ENCODE data around the gene KCNJ15.

DNA sequence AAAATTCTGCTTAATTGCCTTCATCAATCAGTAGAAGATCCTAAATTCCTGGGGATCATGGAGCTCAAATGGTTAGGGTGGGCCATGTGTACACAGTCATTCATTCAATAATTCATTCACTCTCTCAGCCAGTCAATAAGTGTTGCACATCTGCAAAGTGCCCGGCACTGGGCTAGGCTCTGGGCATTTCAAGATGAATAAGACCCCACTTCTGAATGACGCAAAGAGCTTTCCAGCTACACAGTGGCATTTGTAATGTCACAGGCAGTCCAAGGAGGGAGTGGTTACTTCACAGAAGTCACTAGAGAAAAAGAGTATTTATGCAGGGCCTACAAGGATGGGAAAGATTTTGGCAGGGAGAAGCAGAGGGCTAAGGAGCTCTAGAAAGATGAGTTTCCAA is 93.2 kb downstream of the KCNJ15 start:
- TF ChIP-seq, protein P1, sequence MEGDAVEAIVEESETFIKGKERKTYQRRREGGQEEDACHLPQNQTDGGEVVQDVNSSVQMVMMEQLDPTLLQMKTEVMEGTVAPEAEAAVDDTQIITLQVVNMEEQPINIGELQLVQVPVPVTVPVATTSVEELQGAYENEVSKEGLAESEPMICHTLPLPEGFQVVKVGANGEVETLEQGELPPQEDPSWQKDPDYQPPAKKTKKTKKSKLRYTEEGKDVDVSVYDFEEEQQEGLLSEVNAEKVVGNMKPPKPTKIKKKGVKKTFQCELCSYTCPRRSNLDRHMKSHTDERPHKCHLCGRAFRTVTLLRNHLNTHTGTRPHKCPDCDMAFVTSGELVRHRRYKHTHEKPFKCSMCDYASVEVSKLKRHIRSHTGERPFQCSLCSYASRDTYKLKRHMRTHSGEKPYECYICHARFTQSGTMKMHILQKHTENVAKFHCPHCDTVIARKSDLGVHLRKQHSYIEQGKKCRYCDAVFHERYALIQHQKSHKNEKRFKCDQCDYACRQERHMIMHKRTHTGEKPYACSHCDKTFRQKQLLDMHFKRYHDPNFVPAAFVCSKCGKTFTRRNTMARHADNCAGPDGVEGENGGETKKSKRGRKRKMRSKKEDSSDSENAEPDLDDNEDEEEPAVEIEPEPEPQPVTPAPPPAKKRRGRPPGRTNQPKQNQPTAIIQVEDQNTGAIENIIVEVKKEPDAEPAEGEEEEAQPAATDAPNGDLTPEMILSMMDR (IDR thresholded peaks at IDR 0.05): no peak
- no peak for TF ChIP-seq EZH2 (IDR thresholded peaks at IDR 0.05; ENCODE audit: borderline replicate concordance, insufficient read depth, low read depth, low read length, poor library complexity, severe bottlenecking)

Data from B cell (primary cell).